Measurements from ENCODE around the gene MUC20.
"Not testable (repeated sequence)": the region's sequence is repeated elsewhere in the genome, so short reads cannot be mapped to it uniquely, and the experiment has no call there.

Gene MUC20

GRCh38 chr3:195732940-195733339 lies 12.2 kb downstream of the MUC20 start:
- no peak for DNase-seq

GRCh38 chr3:195735036-195735695 lies 14.4 kb downstream of the MUC20 start:
- DNase-seq: no peak

GRCh38 chr3:195736866-195737490 lies 16.2 kb downstream of the MUC20 start:
- DNase-seq: no peak

- not testable (repeated sequence) for DNase-seq
These were observed 17.0 kb downstream of the MUC20 start for GRCh38 chr3:195737782-195738181.

- no peak for DNase-seq
These were observed 17.7 kb downstream of the MUC20 start for GRCh38 chr3:195738274-195739044.

GRCh38 chr3:195739561-195740111 lies 18.9 kb downstream of the MUC20 start:
- DNase-seq: no peak

- DNase-seq: no peak
These were observed 23.7 kb downstream of the MUC20 start for GRCh38 chr3:195744437-195744836.

GRCh38 chr3:195746346-195746745 lies 25.6 kb downstream of the MUC20 start:
- DNase-seq: no peak

GRCh38 chr3:195746751-195747150 lies 26.0 kb downstream of the MUC20 start:
- no peak for DNase-seq

GRCh38 chr3:195748661-195749060 lies 27.9 kb downstream of the MUC20 start:
- no peak for DNase-seq

- DNase-seq: not testable (repeated sequence)
These were observed 28.3 kb downstream of the MUC20 start for GRCh38 chr3:195749101-195749500.

- DNase-seq: no peak
These were observed 30.2 kb downstream of the MUC20 start for GRCh38 chr3:195750797-195751520.

- no peak for DNase-seq
These were observed 30.8 kb downstream of the MUC20 start for GRCh38 chr3:195751560-195751959.

- no peak for DNase-seq
These were observed 31.3 kb downstream of the MUC20 start for GRCh38 chr3:195752066-195752465.

GRCh38 chr3:195752546-195753331 lies 32.0 kb downstream of the MUC20 start:
- DNase-seq: no peak

GRCh38 chr3:195753581-195753980 lies 32.8 kb downstream of the MUC20 start:
- no peak for DNase-seq

GRCh38 chr3:195754141-195754540 lies 33.4 kb downstream of the MUC20 start:
- no peak for DNase-seq

GRCh38 chr3:195754906-195755305 lies 34.1 kb downstream of the MUC20 start:
- DNase-seq: no peak

- DNase-seq: no peak
These were observed 34.6 kb downstream of the MUC20 start for GRCh38 chr3:195755391-195755790.

- DNase-seq: no peak
These were observed 35.3 kb downstream of the MUC20 start for GRCh38 chr3:195755791-195756676.

GRCh38 chr3:195757438-195757770 lies 36.6 kb downstream of the MUC20 start:
- no peak for DNase-seq

All from NCI-H2227 treated with DMSO at 0.1 percent for 48 hours (cell line).